HEK293 (cell line): ENCODE results near the gene WDR44.
A peak's percentile ranks its signal among the peaks of the same experiment; 100 is the strongest.

Experiments used
- BCL11B ChIP-seq: fragments of 450-650 bp; formaldehyde crosslinking; IDR thresholded peaks from 2 replicates; pipeline ENCODE4 v1.5.1; 2016; ENCODE audit warnings: low read depth, missing biosample characterization, missing genetic modification characterization
- FEZF1 ChIP-seq: fragments of 450-650 bp; formaldehyde crosslinking; IDR thresholded peaks from 2 replicates; pipeline ENCODE4 v1.5.1; 2016; ENCODE audit warnings: missing biosample characterization, missing genetic modification characterization
- GLIS1 ChIP-seq: fragments of 450-650 bp; formaldehyde crosslinking; IDR thresholded peaks from 2 replicates; pipeline ENCODE4 v1.5.1; 2016; ENCODE audit warnings: missing biosample characterization, missing genetic modification characterization
- IKZF3 ChIP-seq: fragments of 450-650 bp; IDR thresholded peaks from 2 replicates; pipeline ENCODE4 v1.5.0; 2018; ENCODE audit warnings: missing biosample characterization, mild to moderate bottlenecking, missing genetic modification characterization, moderate library complexity
- KLF10 ChIP-seq: fragments of 450-650 bp; IDR thresholded peaks from 2 replicates; pipeline ENCODE4 v1.5.1; 2018; ENCODE audit warnings: missing biosample characterization, mild to moderate bottlenecking, missing genetic modification characterization
- SETDB1 ChIP-seq: IDR thresholded peaks from one replicate; pipeline ENCODE4 v1.6.1; 2017; ENCODE audit warnings: mild to moderate bottlenecking, low read length, moderate library complexity, mixed read lengths; ENCODE audit not compliant: insufficient read length
- SP3 ChIP-seq: fragments of 450-650 bp; formaldehyde crosslinking; IDR thresholded peaks from 2 replicates; pipeline ENCODE4 v1.5.1; 2016; ENCODE audit warnings: missing biosample characterization, missing genetic modification characterization
- ZEB2 ChIP-seq: fragments of 450-650 bp; formaldehyde crosslinking; IDR thresholded peaks from 2 replicates; pipeline ENCODE4 v1.5.1; 2016; ENCODE audit warnings: missing biosample characterization, missing genetic modification characterization
- ZFP37 ChIP-seq: fragments of 450-650 bp; formaldehyde crosslinking; IDR thresholded peaks from 2 replicates; pipeline ENCODE4 v1.5.1; 2016; ENCODE audit warnings: missing biosample characterization, missing genetic modification characterization
- ZNF223 ChIP-seq: fragments of 450-650 bp; formaldehyde crosslinking; IDR thresholded peaks from 2 replicates; pipeline ENCODE4 v1.5.1; 2016; ENCODE audit warnings: missing biosample characterization, missing genetic modification characterization
- ZNF341 ChIP-seq: fragments of 450-650 bp; formaldehyde crosslinking; IDR thresholded peaks from 2 replicates; pipeline ENCODE4; 2016; ENCODE audit warnings: low read depth, missing biosample characterization, missing genetic modification characterization
- ZNF354C ChIP-seq: fragments of 450-650 bp; formaldehyde crosslinking; IDR thresholded peaks from 2 replicates; pipeline ENCODE4 v1.5.1; 2016; ENCODE audit warnings: missing biosample characterization, missing genetic modification characterization, low read depth, borderline replicate concordance
- ZNF398 ChIP-seq: fragments of 450-650 bp; formaldehyde crosslinking; IDR thresholded peaks from 2 replicates; pipeline ENCODE4 v1.5.1; 2017; ENCODE audit warnings: missing biosample characterization, missing genetic modification characterization
- ZNF473 ChIP-seq: fragments of 450-650 bp; formaldehyde crosslinking; IDR thresholded peaks from 2 replicates; pipeline ENCODE4 v1.5.1; 2017; ENCODE audit warnings: missing biosample characterization, missing genetic modification characterization
- ZNF521 ChIP-seq: fragments of 450-650 bp; formaldehyde crosslinking; IDR thresholded peaks from 2 replicates; pipeline ENCODE4 v1.5.1; 2017; ENCODE audit warnings: missing biosample characterization, mild to moderate bottlenecking, missing genetic modification characterization
- ZNF626 ChIP-seq: fragments of 450-650 bp; sonication (Bioruptor Pico); formaldehyde crosslinking; IDR thresholded peaks from 2 replicates; pipeline ENCODE4 v1.5.1; 2018; ENCODE audit warnings: missing biosample characterization, missing genetic modification characterization, inconsistent platforms
- ZNF664 ChIP-seq: fragments of 450-650 bp; formaldehyde crosslinking; IDR thresholded peaks from 2 replicates; pipeline ENCODE4 v1.5.1; 2016; ENCODE audit warnings: missing biosample characterization, missing genetic modification characterization
- ZNF777 ChIP-seq: fragments of 450-650 bp; formaldehyde crosslinking; IDR thresholded peaks from 2 replicates; pipeline ENCODE4 v1.5.1; 2017; ENCODE audit warnings: missing biosample characterization, missing genetic modification characterization, borderline replicate concordance
- ZNF785 ChIP-seq: fragments of 450-650 bp; formaldehyde crosslinking; IDR thresholded peaks from 2 replicates; pipeline ENCODE4 v1.5.1; 2016; ENCODE audit warnings: missing biosample characterization, missing genetic modification characterization
- ZSCAN16 ChIP-seq: fragments of 450-650 bp; formaldehyde crosslinking; IDR thresholded peaks from 2 replicates; pipeline ENCODE4 v1.5.1; 2016; ENCODE audit warnings: missing biosample characterization, missing genetic modification characterization
- ZXDB ChIP-seq: fragments of 450-650 bp; formaldehyde crosslinking; IDR thresholded peaks from 2 replicates; pipeline ENCODE4 v1.5.1; 2016; ENCODE audit warnings: missing biosample characterization, missing genetic modification characterization
- TF ChIP-seq, protein P1 (sequence below): fragments of 450-650 bp; formaldehyde crosslinking; IDR thresholded peaks from 2 replicates; pipeline ENCODE4 v1.5.1; 2016; ENCODE audit warnings: missing biosample characterization, missing genetic modification characterization, low read depth
- TF ChIP-seq, protein P2 (sequence below): fragments of 450-650 bp; formaldehyde crosslinking; IDR thresholded peaks from 2 replicates; pipeline ENCODE4 v1.5.1; 2016; ENCODE audit warnings: missing biosample characterization, missing genetic modification characterization
- TF ChIP-seq, protein P3 (sequence below): fragments of 450-650 bp; formaldehyde crosslinking; IDR thresholded peaks from 2 replicates; pipeline ENCODE4 v1.5.1; 2016; ENCODE audit warnings: missing biosample characterization, missing genetic modification characterization
- TF ChIP-seq, protein P4 (sequence below): fragments of 450-650 bp; formaldehyde crosslinking; IDR thresholded peaks from 2 replicates; pipeline ENCODE4 v1.5.1; 2016; ENCODE audit warnings: missing biosample characterization, missing genetic modification characterization
- TF ChIP-seq, protein P5 (sequence below): fragments of 450-650 bp; formaldehyde crosslinking; IDR thresholded peaks from 2 replicates; pipeline ENCODE4 v1.5.1; 2017; ENCODE audit warnings: missing biosample characterization, mild to moderate bottlenecking, missing genetic modification characterization, moderate library complexity

The WDR44 gene

DNA sequence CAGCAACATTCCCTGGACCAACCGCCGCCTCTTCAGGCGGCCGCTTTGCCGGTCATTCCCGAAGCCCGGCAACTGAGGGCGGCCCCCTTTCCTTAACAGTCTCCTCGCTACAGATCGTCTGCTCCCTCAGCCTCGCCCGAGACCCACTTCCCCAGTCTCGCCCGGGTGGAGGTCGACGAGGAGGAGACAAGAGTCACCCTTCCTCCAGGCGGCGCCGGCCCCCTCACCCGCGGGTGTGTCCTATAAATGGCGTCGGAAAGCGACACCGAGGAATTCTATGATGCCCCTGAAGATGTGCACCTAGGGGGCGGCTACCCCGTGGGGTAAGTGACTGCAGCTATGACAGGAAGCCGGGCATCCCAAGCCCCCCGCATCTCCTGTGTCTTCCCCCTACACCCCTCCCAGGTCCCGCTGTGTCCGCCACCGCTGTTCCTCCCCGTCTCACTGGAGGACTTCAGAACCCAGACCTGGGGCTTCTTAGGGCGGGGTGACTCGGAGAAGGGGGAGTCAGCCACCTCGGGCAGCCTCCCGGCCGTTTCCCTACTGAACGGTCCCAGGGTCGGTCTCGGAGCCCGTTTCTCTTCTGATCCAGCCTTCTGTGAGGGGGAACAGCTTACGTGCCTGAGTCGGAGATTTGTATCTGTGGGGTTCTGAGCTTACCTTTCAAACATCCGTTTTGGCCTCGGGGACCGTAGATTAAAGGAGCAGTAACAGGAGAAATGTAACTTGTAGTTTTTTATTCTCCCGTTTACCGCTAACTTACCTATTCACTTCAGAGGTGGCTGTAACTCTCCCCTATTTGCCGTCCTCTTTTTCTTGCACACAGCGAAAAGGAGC, 570 bp downstream of the WDR44 start (continued):
- TF ChIP-seq ZEB2 (tag by site-specific recombination): 0 out of 2 replicates have a peak, but pooled peaks have one; percentile 20
- no peak for TF ChIP-seq FEZF1 (tag by site-specific recombination)
- no peak for TF ChIP-seq ZNF473 (tag by site-specific recombination)
- TF ChIP-seq, protein P1, sequence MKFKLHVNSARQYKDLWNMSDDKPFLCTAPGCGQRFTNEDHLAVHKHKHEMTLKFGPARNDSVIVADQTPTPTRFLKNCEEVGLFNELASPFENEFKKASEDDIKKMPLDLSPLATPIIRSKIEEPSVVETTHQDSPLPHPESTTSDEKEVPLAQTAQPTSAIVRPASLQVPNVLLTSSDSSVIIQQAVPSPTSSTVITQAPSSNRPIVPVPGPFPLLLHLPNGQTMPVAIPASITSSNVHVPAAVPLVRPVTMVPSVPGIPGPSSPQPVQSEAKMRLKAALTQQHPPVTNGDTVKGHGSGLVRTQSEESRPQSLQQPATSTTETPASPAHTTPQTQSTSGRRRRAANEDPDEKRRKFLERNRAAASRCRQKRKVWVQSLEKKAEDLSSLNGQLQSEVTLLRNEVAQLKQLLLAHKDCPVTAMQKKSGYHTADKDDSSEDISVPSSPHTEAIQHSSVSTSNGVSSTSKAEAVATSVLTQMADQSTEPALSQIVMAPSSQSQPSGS (tag by site-specific recombination): no peak
- TF ChIP-seq ZNF626 (tag by site-specific recombination): no peak
- no peak for TF ChIP-seq IKZF3 (tag by site-specific recombination)
- TF ChIP-seq ZNF521: no peak
- TF ChIP-seq ZNF398 (tag by site-specific recombination): peak; percentile 84
- no peak for TF ChIP-seq ZNF785 (tag by site-specific recombination)
- TF ChIP-seq, protein P2, sequence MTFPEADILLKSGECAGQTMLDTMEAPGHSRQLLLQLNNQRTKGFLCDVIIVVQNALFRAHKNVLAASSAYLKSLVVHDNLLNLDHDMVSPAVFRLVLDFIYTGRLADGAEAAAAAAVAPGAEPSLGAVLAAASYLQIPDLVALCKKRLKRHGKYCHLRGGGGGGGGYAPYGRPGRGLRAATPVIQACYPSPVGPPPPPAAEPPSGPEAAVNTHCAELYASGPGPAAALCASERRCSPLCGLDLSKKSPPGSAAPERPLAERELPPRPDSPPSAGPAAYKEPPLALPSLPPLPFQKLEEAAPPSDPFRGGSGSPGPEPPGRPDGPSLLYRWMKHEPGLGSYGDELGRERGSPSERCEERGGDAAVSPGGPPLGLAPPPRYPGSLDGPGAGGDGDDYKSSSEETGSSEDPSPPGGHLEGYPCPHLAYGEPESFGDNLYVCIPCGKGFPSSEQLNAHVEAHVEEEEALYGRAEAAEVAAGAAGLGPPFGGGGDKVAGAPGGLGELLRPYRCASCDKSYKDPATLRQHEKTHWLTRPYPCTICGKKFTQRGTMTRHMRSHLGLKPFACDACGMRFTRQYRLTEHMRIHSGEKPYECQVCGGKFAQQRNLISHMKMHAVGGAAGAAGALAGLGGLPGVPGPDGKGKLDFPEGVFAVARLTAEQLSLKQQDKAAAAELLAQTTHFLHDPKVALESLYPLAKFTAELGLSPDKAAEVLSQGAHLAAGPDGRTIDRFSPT (tag by site-specific recombination): peak; percentile 50; the same call in 1 of the 2 replicates
- TF ChIP-seq, protein P3, sequence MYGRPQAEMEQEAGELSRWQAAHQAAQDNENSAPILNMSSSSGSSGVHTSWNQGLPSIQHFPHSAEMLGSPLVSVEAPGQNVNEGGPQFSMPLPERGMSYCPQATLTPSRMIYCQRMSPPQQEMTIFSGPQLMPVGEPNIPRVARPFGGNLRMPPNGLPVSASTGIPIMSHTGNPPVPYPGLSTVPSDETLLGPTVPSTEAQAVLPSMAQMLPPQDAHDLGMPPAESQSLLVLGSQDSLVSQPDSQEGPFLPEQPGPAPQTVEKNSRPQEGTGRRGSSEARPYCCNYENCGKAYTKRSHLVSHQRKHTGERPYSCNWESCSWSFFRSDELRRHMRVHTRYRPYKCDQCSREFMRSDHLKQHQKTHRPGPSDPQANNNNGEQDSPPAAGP (tag by site-specific recombination): peak; percentile 43; the same call in 1 of the 2 replicates
- TF ChIP-seq KLF10: peak; percentile 66
- TF ChIP-seq ZNF354C (tag by site-specific recombination): no peak
- 0 out of 2 replicates have a peak, but pooled peaks have one; percentile 34 for TF ChIP-seq ZNF777
- no peak for TF ChIP-seq ZNF664 (tag by site-specific recombination)
- 0 out of 2 replicates have a peak, but pooled peaks have one; percentile 60 for TF ChIP-seq SP3 (tag by site-specific recombination)
- TF ChIP-seq ZNF223 (tag by site-specific recombination): no peak
- no peak for TF ChIP-seq BCL11B (tag by site-specific recombination)
- 0 out of 2 replicates have a peak, but pooled peaks have one; percentile 29 for TF ChIP-seq GLIS1 (tag by site-specific recombination)
- TF ChIP-seq, protein P4, sequence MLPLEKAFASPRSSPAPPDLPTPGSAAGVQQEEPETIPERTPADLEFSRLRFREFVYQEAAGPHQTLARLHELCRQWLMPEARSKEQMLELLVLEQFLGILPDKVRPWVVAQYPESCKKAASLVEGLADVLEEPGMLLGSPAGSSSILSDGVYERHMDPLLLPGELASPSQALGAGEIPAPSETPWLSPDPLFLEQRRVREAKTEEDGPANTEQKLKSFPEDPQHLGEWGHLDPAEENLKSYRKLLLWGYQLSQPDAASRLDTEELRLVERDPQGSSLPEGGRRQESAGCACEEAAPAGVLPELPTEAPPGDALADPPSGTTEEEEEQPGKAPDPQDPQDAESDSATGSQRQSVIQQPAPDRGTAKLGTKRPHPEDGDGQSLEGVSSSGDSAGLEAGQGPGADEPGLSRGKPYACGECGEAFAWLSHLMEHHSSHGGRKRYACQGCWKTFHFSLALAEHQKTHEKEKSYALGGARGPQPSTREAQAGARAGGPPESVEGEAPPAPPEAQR: no peak
- peak; percentile 43 for TF ChIP-seq ZXDB (tag by site-specific recombination)
- peak; percentile 97 for TF ChIP-seq ZNF341 (tag by site-specific recombination)
- TF ChIP-seq, protein P5, sequence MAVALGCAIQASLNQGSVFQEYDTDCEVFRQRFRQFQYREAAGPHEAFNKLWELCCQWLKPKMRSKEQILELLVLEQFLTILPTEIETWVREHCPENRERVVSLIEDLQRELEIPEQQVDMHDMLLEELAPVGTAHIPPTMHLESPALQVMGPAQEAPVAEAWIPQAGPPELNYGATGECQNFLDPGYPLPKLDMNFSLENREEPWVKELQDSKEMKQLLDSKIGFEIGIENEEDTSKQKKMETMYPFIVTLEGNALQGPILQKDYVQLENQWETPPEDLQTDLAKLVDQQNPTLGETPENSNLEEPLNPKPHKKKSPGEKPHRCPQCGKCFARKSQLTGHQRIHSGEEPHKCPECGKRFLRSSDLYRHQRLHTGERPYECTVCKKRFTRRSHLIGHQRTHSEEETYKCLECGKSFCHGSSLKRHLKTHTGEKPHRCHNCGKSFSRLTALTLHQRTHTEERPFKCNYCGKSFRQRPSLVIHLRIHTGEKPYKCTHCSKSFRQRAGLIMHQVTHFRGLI (tag by site-specific recombination): no peak
- no peak for TF ChIP-seq ZSCAN16
- TF ChIP-seq ZFP37 (tag by site-specific recombination): 0 out of 2 replicates have a peak, but pooled peaks have one; percentile 14
- no peak for TF ChIP-seq SETDB1
